Activated CD8-positive, alpha-beta T cell treated with anti-CD3 and anti-CD28 coated beads, Interleukin-2, amount 10 ng/mL, durations not matched to agents 7 days and 5 days (primary cell): Measurements from ENCODE around the gene MAP7D1. TPM values are rescaled to one million over a fixed set of nuclear protein-coding genes. Genes with fewer than 3 reads are reported as not detected.

Source experiments
- ATAC-seq: fragments of 150-1000 bp; cut with Tn5 transposase; one replicate; pipeline ENCODE4 v1.10.0; 2021; ENCODE audit warnings: moderate library complexity
- CTCF ChIA-PET: fragments of 350-600 bp; sonication (Branson Sonifier 250); formaldehyde crosslinking; loops from one replicate; lab custom pipeline; 2021; ENCODE audit warnings: antibody characterized with exemption; lab: Charles Lee
- POLR2A ChIA-PET: fragments of 350-600 bp; sonication (Branson Sonifier 250); formaldehyde crosslinking; loops from one replicate; lab custom pipeline; 2021; ENCODE audit warnings: antibody characterized with exemption; lab: Charles Lee
- DNase-seq: peaks from one replicate; pipeline ENCODE4 v3.0.0-alpha.2; 2020
- H3K27ac Mint-ChIP-seq: one replicate; pipeline ENCODE4 v1.8.0; 2021; ENCODE audit warnings: mild to moderate bottlenecking, mixed read lengths
- H3K27me3 Mint-ChIP-seq: one replicate; pipeline ENCODE4 v1.8.0; 2021; ENCODE audit warnings: low read depth, mixed read lengths
- H3K36me3 Mint-ChIP-seq: one replicate; pipeline ENCODE4 v1.8.0; 2021; ENCODE audit warnings: low read depth, mixed read lengths
- H3K4me1 Mint-ChIP-seq: one replicate; pipeline ENCODE4 v1.8.0; 2021; ENCODE audit warnings: low read depth, mixed read lengths
- H3K4me3 Mint-ChIP-seq: one replicate; pipeline ENCODE4 v1.8.0; 2021; ENCODE audit warnings: mild to moderate bottlenecking, mixed read lengths
- H3K9me3 Mint-ChIP-seq: one replicate; pipeline ENCODE4 v1.8.0; 2022; ENCODE audit warnings: mixed read lengths; ENCODE audit not compliant: insufficient read depth
- total RNA-seq, 2 experiments: library from RNA; stranded (reverse); gene quantifications; one replicate each; pipeline ENCODE4 v1.2.3, GENCODE V29; 2021

Gene MAP7D1
- total RNA-seq, 2 experiments from 2014 or later = 235 to 245 TPM

GRCh38 chr1:36170643-36171412 lies 14.9 kb downstream of the MAP7D1 start:
- Mint-ChIP-seq H3K4me3 (no peak overlapping the region), H3K27ac (no peak overlapping the region), H3K4me1 (peaks cover 20% of the 10 kb centered on the region), H3K36me3 (peaks cover 68% of the 10 kb centered on the region), H3K9me3 (no peaks in the 10 kb centered on the region), H3K27me3 (no peaks in the 10 kb centered on the region)
- ATAC-seq = no peak
- DNase-seq = no peak
- CTCF ChIA-PET = interaction anchor here (0.8 to 3.1 kb wide), 5 partner anchors 12 to 115 kb away, joined by 3 to 16 read pairs (median 6); partner anchors contain the start of gene TRAPPC3
- POLR2A ChIA-PET = interaction anchor here (1.3 to 1.4 kb wide), 2 partner anchors 8 to 11 kb away, joined by 4 to 6 read pairs; no protein-coding TSS in a partner anchor

- Mint-ChIP-seq H3K4me3 (no peak overlapping the region), H3K9me3 (no peaks in the 10 kb centered on the region), H3K4me1 (peaks cover 10% of the 10 kb centered on the region), H3K27me3 (no peaks in the 10 kb centered on the region), H3K27ac (no peak overlapping the region), H3K36me3 (peaks cover 60% of the 10 kb centered on the region)
- CTCF ChIA-PET = interaction anchor here (1.7 kb wide), 1 partner anchor 22 kb away, joined by 8 read pairs; the partner anchor contains the start of gene TRAPPC3
- POLR2A ChIA-PET = no interaction called here
- ATAC-seq = no peak
- no peak for DNase-seq
Observed at GRCh38 chr1:36172017-36172747, 16.2 kb downstream of the MAP7D1 start.

DNA sequence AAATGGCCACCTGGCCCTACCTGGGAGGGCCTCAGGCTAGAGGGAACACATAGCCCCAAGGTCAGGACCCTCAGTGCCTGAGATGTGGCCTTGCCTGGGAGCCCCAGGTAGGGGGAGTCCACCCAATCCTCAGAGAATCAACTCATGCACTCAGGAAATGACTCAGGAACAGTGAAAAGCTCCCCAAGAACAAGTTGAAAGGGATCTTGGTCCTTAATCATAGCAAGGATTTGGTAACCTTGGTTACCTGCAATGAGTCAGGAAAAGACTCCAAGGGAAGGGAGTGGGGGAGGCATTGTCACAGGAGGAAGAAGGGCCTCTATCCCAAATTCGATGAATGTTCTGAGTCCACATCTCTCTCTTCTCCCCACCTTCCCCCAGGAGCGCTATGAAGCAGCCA lies 17.0 kb downstream of the MAP7D1 start:
- POLR2A ChIA-PET = interaction anchor here (0.6 kb wide), 1 partner anchor 10 kb away, joined by 4 read pairs; no protein-coding TSS in a partner anchor

DNA sequence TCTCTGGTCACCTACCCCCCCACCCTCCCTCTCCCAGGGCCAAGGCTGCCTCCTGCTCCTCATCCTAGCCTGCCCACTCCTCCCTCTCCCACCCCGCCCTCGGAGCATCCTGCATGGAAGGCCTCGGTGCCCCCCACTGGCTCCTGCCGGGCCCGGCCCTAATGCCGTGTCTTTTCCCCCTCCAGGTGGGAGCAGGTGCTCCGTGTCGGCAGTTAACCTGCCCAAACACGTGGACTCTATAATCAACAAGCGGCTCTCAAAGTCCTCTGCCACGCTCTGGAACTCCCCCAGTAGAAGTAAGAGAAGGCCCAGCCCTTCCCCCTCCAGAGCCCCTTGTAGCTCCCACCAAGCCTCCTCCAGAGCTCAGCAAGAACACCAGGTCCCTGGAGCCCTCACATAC lies 18.8 kb downstream of the MAP7D1 start:
- Mint-ChIP-seq H3K4me1 (peaks cover 5% of the 10 kb centered on the region), H3K27ac (no peak overlapping the region), H3K36me3 (peaks cover 64% of the 10 kb centered on the region), H3K9me3 (no peaks in the 10 kb centered on the region), H3K27me3 (no peaks in the 10 kb centered on the region), H3K4me3 (no peak overlapping the region)
- ChIA-PET CTCF (no interaction called here), POLR2A (interaction anchor here (0.6 to 1.3 kb wide), 2 partner anchors 12 to 49 kb away, joined by 3 to 4 read pairs; partner anchors contain the start of gene THRAP3)
- DNase-seq (no peak), ATAC-seq (no peak)

More for the DNA sequence above, 17.0 kb downstream of the MAP7D1 start:
- DNase-seq (no peak), ATAC-seq (no peak)
- CTCF ChIA-PET = interaction anchor here (1.7 kb wide), 1 partner anchor 23 kb away, joined by 8 read pairs; the partner anchor contains the start of gene TRAPPC3
- Mint-ChIP-seq H3K27me3 (no peaks in the 10 kb centered on the region), H3K4me1 (peaks cover 9% of the 10 kb centered on the region), H3K36me3 (peaks cover 59% of the 10 kb centered on the region), H3K27ac (no peak overlapping the region), H3K9me3 (no peaks in the 10 kb centered on the region), H3K4me3 (no peak overlapping the region)

- ChIA-PET POLR2A (interaction anchor here (0.6 to 1.3 kb wide), 2 partner anchors 13 to 48 kb away, joined by 3 to 4 read pairs; partner anchors contain the start of gene THRAP3), CTCF (no interaction called here)
- Mint-ChIP-seq H3K9me3 (no peaks in the 10 kb centered on the region), H3K4me3 (no peak overlapping the region), H3K36me3 (peaks cover 67% of the 10 kb centered on the region), H3K27me3 (no peaks in the 10 kb centered on the region), H3K27ac (no peak overlapping the region), H3K4me1 (peaks cover 2% of the 10 kb centered on the region)
- ATAC-seq (peak; percentile 52), DNase-seq (no peak)
Observed at GRCh38 chr1:36175137-36176095, 19.5 kb downstream of the MAP7D1 start.

DNA sequence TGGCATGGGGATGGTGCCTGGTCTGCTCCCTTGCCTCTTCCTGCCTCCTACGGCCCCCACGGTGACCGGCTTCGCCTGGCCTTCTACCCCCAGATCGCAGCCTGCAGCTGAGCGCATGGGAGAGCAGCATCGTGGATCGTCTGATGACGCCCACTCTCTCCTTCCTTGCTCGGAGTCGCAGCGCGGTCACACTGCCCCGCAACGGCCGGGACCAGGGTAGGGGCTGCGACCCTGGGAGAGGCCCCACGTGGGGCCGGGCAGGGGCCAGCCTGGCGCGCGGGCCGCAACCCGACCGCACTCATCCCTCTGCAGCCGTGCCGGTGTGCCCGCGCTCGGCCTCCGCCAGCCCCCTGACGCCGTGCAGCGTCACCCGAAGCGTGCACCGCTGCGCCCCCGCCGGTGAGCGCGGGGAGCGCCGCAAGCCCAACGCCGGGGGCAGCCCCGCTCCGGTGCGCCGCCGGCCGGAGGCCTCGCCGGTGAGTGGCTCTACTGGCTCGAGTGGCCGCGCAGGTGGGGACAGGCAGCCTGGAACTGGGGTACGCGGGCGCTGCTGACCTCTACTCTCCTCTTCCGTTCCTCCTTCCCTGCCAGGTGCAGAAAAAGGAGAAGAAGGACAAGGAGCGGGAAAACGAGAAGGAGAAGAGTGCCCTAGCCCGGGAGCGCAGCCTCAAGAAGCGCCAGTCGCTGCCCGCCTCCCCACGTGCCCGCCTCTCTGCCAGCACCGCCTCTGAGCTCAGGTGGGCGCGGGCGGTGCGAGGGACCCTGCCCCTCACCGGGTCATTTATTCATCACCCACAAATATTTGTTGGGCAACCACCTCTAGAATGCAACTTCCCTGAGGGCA lies 20.4 kb downstream of the MAP7D1 start:
- DNase-seq (no peak), ATAC-seq (no peak)
- no peaks in the 10 kb centered on the region for H3K27me3 Mint-ChIP-seq
- ChIA-PET CTCF (no interaction called here), POLR2A (interaction anchor here (1.3 kb wide), 1 partner anchor 14 kb away, joined by 4 read pairs; no protein-coding TSS in a partner anchor)
- no peak overlapping the region for H3K27ac Mint-ChIP-seq
- no peaks in the 10 kb centered on the region for H3K9me3 Mint-ChIP-seq
- H3K4me3 Mint-ChIP-seq = no peak overlapping the region
- peaks cover 67% of the 10 kb centered on the region for H3K36me3 Mint-ChIP-seq
- H3K4me1 Mint-ChIP-seq = peaks cover 2% of the 10 kb centered on the region

GRCh38 chr1:36177589-36178431 lies 21.9 kb downstream of the MAP7D1 start:
- no peaks in the 10 kb centered on the region for H3K27me3 Mint-ChIP-seq
- POLR2A ChIA-PET = interaction anchor here (0.6 kb wide), 1 partner anchor 44 kb away, joined by 3 read pairs; no protein-coding TSS in a partner anchor
- peaks cover 58% of the 10 kb centered on the region for H3K36me3 Mint-ChIP-seq
- no peaks in the 10 kb centered on the region for H3K9me3 Mint-ChIP-seq
- H3K4me3 Mint-ChIP-seq = no peak overlapping the region
- CTCF ChIA-PET = no interaction called here
- ATAC-seq = no peak
- no peak overlapping the region for H3K27ac Mint-ChIP-seq
- peaks cover 2% of the 10 kb centered on the region for H3K4me1 Mint-ChIP-seq
- DNase-seq = no peak

DNA sequence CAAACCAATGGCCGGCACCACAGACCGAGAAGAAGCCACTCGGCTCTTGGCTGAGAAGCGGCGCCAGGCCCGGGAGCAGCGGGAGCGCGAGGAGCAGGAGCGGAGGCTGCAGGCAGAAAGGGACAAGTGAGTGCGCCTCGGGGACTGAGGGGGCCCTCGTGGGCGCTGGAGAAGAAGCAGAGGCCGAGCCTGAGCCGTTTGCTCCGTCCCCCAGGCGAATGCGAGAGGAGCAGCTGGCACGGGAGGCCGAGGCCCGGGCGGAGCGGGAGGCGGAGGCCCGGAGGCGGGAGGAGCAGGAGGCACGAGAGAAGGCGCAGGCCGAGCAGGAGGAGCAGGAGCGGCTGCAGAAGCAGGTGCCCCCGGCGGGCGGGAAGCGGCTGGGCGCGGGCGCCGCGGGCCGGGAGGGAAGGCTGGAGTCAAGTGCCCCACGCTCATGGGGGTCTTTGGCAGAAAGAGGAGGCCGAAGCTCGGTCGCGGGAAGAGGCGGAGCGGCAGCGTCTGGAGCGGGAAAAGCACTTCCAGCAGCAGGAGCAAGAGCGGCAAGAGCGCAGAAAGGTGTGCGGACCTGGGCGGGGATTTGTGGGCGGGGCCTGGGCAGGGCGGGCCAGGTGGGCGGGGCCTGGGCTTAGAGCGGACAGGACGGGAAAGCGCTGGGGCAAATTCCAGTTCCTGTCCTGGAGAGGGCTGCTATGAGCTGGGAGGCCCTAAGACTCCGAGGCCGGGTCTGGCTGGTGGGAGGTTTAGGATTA lies 22.7 kb downstream of the MAP7D1 start:
- H3K9me3 Mint-ChIP-seq = no peaks in the 10 kb centered on the region
- H3K4me3 Mint-ChIP-seq = no peak overlapping the region
- no peak overlapping the region for H3K27ac Mint-ChIP-seq
- no peaks in the 10 kb centered on the region for H3K27me3 Mint-ChIP-seq
- H3K36me3 Mint-ChIP-seq = peaks cover 52% of the 10 kb centered on the region
- DNase-seq (no peak), ATAC-seq (no peak)
- H3K4me1 Mint-ChIP-seq = peaks cover 2% of the 10 kb centered on the region
- ChIA-PET POLR2A (interaction anchor here (1.8 kb wide), 1 partner anchor 18 kb away, joined by 5 read pairs; no protein-coding TSS in a partner anchor), CTCF (no interaction called here)

DNA sequence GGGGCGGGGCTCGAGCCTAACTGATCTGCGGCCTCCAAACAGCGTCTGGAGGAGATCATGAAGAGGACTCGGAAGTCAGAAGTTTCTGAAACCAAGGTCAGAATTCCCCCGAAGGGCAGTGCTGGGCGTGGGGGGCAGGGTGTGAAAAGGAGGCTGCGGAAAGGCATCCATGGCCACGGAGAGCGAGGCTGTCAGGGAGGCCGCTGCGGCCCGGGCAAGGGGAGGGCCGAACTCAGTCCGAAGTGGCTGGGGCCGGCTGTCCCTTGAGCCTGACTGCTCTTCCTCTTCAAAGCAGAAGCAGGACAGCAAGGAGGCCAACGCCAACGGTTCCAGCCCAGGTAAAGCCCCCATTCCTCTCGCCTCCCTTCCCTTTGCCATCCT lies 23.2 kb downstream of the MAP7D1 start:
- Mint-ChIP-seq H3K27ac (no peak overlapping the region), H3K27me3 (no peaks in the 10 kb centered on the region), H3K36me3 (peaks cover 47% of the 10 kb centered on the region), H3K4me1 (no peaks in the 10 kb centered on the region), H3K4me3 (no peak overlapping the region), H3K9me3 (no peaks in the 10 kb centered on the region)
- POLR2A ChIA-PET = interaction anchor here (1.8 kb wide), 1 partner anchor 18 kb away, joined by 5 read pairs; no protein-coding TSS in a partner anchor
- no peak for DNase-seq
- ATAC-seq = no peak
- CTCF ChIA-PET = no interaction called here
